ENCODE measurements around the gene CDK17.

The CDK17 gene

DNA sequence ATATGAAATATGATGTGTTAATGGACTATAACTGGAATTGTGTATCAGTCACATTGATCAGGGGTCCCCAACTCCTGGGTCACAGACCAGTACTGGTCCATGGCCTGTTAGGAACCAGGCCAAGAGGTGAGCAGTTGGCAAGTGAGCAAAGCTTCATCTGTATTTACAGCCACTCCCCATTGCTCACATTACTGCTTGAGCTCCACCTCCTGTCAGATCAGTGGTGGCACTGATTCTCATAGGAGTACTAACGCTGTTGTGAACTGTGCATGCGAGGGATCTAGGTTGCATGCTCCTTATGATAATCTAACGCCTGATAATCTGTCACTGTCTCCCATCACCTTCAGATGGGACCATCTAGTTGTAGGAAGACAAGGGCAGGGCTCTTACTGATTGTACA, 72.3 kb downstream of the CDK17 start:
- no peak for TF ChIP-seq CEBPB (IDR thresholded peaks at IDR 0.05)
- no peak for TF ChIP-seq TEAD4 (IDR thresholded peaks at IDR 0.05)
- TF ChIP-seq CREB1 (IDR thresholded peaks at IDR 0.05; ENCODE audit: low read depth) = no peak
- no peak for TF ChIP-seq FOXM1 (IDR thresholded peaks at IDR 0.05; ENCODE audit: borderline replicate concordance, low read depth)
- no peak for TF ChIP-seq EP300 (IDR thresholded peaks at IDR 0.05; ENCODE audit: borderline replicate concordance)
- TF ChIP-seq TAF1 (IDR thresholded peaks at IDR 0.05; ENCODE audit: low read depth) = no peak
- TF ChIP-seq, protein P1, sequence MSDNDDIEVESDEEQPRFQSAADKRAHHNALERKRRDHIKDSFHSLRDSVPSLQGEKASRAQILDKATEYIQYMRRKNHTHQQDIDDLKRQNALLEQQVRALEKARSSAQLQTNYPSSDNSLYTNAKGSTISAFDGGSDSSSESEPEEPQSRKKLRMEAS (IDR thresholded peaks at IDR 0.05) = no peak
- no peak for TF ChIP-seq NFIC (IDR thresholded peaks at IDR 0.05)
- no peak for TF ChIP-seq EGR1 (IDR thresholded peaks at IDR 0.05)
- TF ChIP-seq RAD21 (IDR thresholded peaks at IDR 0.05; ENCODE audit: low read depth) = no peak
- TF ChIP-seq, protein P2, sequence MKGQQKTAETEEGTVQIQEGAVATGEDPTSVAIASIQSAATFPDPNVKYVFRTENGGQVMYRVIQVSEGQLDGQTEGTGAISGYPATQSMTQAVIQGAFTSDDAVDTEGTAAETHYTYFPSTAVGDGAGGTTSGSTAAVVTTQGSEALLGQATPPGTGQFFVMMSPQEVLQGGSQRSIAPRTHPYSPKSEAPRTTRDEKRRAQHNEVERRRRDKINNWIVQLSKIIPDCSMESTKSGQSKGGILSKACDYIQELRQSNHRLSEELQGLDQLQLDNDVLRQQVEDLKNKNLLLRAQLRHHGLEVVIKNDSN (IDR thresholded peaks at IDR 0.05) = no peak
- TF ChIP-seq TCF12 (IDR thresholded peaks at IDR 0.05; ENCODE audit: low read depth) = no peak
- TF ChIP-seq, protein P3, sequence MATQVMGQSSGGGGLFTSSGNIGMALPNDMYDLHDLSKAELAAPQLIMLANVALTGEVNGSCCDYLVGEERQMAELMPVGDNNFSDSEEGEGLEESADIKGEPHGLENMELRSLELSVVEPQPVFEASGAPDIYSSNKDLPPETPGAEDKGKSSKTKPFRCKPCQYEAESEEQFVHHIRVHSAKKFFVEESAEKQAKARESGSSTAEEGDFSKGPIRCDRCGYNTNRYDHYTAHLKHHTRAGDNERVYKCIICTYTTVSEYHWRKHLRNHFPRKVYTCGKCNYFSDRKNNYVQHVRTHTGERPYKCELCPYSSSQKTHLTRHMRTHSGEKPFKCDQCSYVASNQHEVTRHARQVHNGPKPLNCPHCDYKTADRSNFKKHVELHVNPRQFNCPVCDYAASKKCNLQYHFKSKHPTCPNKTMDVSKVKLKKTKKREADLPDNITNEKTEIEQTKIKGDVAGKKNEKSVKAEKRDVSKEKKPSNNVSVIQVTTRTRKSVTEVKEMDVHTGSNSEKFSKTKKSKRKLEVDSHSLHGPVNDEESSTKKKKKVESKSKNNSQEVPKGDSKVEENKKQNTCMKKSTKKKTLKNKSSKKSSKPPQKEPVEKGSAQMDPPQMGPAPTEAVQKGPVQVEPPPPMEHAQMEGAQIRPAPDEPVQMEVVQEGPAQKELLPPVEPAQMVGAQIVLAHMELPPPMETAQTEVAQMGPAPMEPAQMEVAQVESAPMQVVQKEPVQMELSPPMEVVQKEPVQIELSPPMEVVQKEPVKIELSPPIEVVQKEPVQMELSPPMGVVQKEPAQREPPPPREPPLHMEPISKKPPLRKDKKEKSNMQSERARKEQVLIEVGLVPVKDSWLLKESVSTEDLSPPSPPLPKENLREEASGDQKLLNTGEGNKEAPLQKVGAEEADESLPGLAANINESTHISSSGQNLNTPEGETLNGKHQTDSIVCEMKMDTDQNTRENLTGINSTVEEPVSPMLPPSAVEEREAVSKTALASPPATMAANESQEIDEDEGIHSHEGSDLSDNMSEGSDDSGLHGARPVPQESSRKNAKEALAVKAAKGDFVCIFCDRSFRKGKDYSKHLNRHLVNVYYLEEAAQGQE (IDR thresholded peaks at IDR 0.05; ENCODE audit: low read depth) = no peak
- TF ChIP-seq YY1 (IDR thresholded peaks at IDR 0.05; ENCODE audit: low read depth) = no peak
- no peak for TF ChIP-seq ZBTB7A (IDR thresholded peaks at IDR 0.05; ENCODE audit: low read depth)

DNA sequence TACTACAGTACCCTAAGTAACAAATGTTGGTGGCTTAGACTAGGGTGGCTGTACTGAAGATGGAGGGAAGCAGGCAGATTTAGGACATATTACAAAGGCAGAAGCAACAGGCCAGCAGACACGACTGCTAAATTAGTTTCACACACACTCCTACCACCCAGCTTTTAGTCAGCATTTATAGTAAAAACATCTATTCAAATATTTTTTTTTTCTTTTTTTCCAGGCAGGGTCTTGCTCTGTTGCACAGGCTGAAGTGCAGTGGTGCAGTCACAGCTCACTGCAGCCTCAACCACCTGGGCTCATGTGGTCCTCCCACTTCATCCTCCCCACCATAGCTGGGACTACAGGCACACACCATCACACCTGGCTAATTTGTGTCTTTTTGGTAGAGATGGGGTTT, 72.9 kb downstream of the CDK17 start:
- TF ChIP-seq RAD21 (IDR thresholded peaks at IDR 0.05; ENCODE audit: low read depth) (no peak), FOXM1 (IDR thresholded peaks at IDR 0.05; ENCODE audit: borderline replicate concordance, low read depth) (no peak), TAF1 (IDR thresholded peaks at IDR 0.05; ENCODE audit: low read depth) (no peak), ZBTB7A (IDR thresholded peaks at IDR 0.05; ENCODE audit: low read depth) (no peak), TEAD4 (IDR thresholded peaks at IDR 0.05) (no peak), NFIC (IDR thresholded peaks at IDR 0.05) (no peak), EP300 (IDR thresholded peaks at IDR 0.05; ENCODE audit: borderline replicate concordance) (no peak), CREB1 (IDR thresholded peaks at IDR 0.05; ENCODE audit: low read depth) (no peak)

DNA sequence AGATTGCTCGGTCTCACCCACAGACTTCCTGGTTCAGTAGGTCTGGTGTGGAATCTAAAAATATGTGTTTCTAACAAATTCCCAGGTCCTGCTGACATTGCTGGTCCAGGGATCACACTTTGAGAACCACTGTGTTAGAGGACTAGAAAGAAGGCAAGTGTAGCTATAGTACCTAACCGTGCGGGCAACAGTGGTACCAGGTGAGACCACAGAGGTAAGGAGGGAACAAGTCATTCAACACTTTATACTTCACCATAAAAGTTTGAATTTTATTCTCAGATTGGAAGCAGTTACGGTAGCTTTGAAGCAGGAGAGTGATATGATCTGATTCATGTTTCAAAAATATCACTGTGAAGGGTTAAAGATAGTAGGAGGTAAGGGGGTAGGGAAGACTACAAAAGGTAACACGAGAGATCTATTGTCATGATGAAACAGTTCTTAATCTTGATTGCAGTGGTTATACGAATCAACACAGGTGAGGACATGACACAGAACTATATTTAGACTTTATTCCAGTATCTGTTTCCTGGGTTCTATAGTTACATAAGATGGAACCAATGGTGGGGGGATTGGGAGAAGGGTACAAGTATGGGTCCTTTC, 73.5 kb downstream of the CDK17 start:
- no peak for TF ChIP-seq FOXM1 (IDR thresholded peaks at IDR 0.05; ENCODE audit: borderline replicate concordance, low read depth)
- TF ChIP-seq EGR1 (IDR thresholded peaks at IDR 0.05) = no peak
- TF ChIP-seq ZBTB7A (IDR thresholded peaks at IDR 0.05; ENCODE audit: low read depth) = no peak
- TF ChIP-seq CEBPB (IDR thresholded peaks at IDR 0.05) = no peak
- no peak for TF ChIP-seq NFIC (IDR thresholded peaks at IDR 0.05)
- no peak for TF ChIP-seq EP300 (IDR thresholded peaks at IDR 0.05; ENCODE audit: borderline replicate concordance)
- TF ChIP-seq, protein P2 (IDR thresholded peaks at IDR 0.05) = no peak
- TF ChIP-seq YY1 (IDR thresholded peaks at IDR 0.05; ENCODE audit: low read depth) = no peak
- TF ChIP-seq CREB1 (IDR thresholded peaks at IDR 0.05; ENCODE audit: low read depth) = no peak

DNA sequence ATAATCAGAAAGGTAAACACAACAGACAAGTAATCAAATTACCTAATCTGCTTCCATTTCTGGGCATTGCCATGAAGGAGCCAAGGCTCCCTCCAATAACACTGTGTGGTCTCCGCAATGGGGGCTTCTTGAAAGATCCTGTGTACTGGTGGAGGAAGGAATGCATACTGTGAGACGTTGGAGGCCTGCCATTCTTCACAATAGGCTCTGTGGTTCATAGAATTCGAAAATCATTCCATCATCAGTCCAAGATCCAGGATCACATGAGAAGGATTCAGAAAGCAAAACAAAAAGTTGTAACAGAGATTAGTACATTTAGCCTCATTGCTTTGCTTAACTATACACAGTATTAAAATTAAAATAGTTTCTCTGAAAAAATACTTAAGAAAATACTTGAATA, 76.3 kb downstream of the CDK17 start:
- TF ChIP-seq, protein P1 (IDR thresholded peaks at IDR 0.05) = no peak
- no peak for TF ChIP-seq TCF12 (IDR thresholded peaks at IDR 0.05; ENCODE audit: low read depth)
- no peak for TF ChIP-seq CREB1 (IDR thresholded peaks at IDR 0.05; ENCODE audit: low read depth)
- no peak for TF ChIP-seq TAF1 (IDR thresholded peaks at IDR 0.05; ENCODE audit: low read depth)
- no peak for TF ChIP-seq YY1 (IDR thresholded peaks at IDR 0.05; ENCODE audit: low read depth)
- no peak for TF ChIP-seq EP300 (IDR thresholded peaks at IDR 0.05; ENCODE audit: borderline replicate concordance)

DNA sequence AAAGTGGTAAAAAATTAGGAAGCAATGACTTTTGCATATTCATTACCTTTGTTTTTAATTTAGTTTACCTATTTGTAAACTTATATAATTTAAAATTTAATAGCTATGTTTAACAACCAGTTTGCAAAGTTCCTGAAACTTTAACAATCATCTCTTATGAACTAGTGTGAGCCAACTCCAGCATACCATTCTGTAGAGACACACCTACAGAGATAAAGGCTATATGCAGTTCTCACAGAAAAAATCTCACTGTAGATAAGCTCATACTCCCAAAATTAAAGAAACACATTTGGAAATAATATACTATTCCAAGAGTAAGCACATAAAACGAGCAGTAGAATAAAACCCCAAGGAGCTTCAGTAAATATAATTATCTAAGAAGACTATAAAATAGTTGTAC, 77.5 kb downstream of the CDK17 start:
- TF ChIP-seq CREB1 (IDR thresholded peaks at IDR 0.05; ENCODE audit: low read depth) (no peak), YY1 (IDR thresholded peaks at IDR 0.05; ENCODE audit: low read depth) (no peak), EP300 (IDR thresholded peaks at IDR 0.05; ENCODE audit: borderline replicate concordance) (no peak), TEAD4 (IDR thresholded peaks at IDR 0.05) (no peak), EGR1 (IDR thresholded peaks at IDR 0.05) (no peak), NFIC (IDR thresholded peaks at IDR 0.05) (no peak)
- TF ChIP-seq, protein P2 (IDR thresholded peaks at IDR 0.05) = no peak

DNA sequence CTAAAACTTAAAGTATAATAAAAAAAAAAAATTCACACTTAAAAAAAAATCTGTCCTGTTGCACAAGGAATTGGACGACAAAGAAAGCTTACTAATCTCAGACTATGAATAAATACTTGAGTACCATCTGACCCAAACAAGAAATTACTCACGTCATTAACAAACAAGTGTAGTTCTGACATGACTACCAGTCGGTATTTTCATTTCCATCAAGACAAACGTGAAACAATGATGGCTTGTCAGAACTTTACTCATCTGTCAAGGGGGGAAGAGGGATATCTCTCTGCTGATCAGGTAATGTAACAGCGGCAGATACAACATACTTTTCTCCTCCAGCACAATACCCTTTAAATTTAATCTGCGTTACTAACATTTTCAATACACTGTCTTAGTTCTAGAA, 78.3 kb downstream of the CDK17 start:
- no peak for TF ChIP-seq EGR1 (IDR thresholded peaks at IDR 0.05)
- TF ChIP-seq, protein P3 (IDR thresholded peaks at IDR 0.05; ENCODE audit: low read depth) = no peak
